Measurements from ENCODE around the gene PDLIM5. TPM values are rescaled to one million over a fixed set of nuclear protein-coding genes. Genes with fewer than 3 reads are reported as not detected.
A peak's percentile ranks its signal among the peaks of the same experiment; 100 is the strongest.

The PDLIM5 gene
- total RNA-seq, 1 experiment from 2014 or later, result 58.0 TPM

- no peak for TF ChIP-seq CTCF (conservative IDR thresholded peaks at IDR 0.05)
- no peak overlapping the region for H3K27ac ChIP-seq (ENCODE audit: insufficient read length, low read depth, low read length)
- no peak overlapping the region for H3K4me3 Mint-ChIP-seq
- no peak overlapping the region for H3K9ac ChIP-seq (ENCODE audit: extremely low read depth, insufficient read length, low read length)
- DNase-seq, result no peak
- no peaks in the 10 kb centered on the region for H3K4me1 ChIP-seq (ENCODE audit: insufficient read depth, low read length)
- H3K27ac Mint-ChIP-seq, result peak overlapping the region in 1 of 3 experiments; percentile 4; a peak in 1 of 7 replicates
- H2AFZ ChIP-seq (ENCODE audit: low read length), result no peak overlapping the region
- no peaks in the 10 kb centered on the region; a peak in 1 of 7 replicates for H3K36me3 Mint-ChIP-seq (ENCODE audit: insufficient read depth in 1 of 3, low read depth in 3 of 3)
- no CpG with 5 or more reads among the region's 7 CpGs for WGBS (ENCODE audit: extremely low coverage, insufficient read length, low lambda C conversion rate)
- no peak overlapping the region for H4K5ac ChIP-seq (ENCODE audit: insufficient read length, low read depth, low read length)
- no peak overlapping the region for H2BK120ac ChIP-seq (ENCODE audit: low read depth, low read length, poor library complexity, severe bottlenecking)
- no peaks in the 10 kb centered on the region for H3K23me2 ChIP-seq (ENCODE audit: insufficient read length, low read depth, low read length, poor library complexity, severe bottlenecking)
- H3K4me2 ChIP-seq (ENCODE audit: insufficient read depth, insufficient read length, low read length), result no peak overlapping the region
- no peak overlapping the region for H2BK5ac ChIP-seq (ENCODE audit: insufficient read length, low read length)
- H3K27me3 Mint-ChIP-seq (ENCODE audit: low read depth), result no peaks in the 10 kb centered on the region
- no peak overlapping the region for H3T11ph ChIP-seq (ENCODE audit: low read length)
- H3K4ac ChIP-seq (ENCODE audit: low read depth, low read length), result no peak overlapping the region
- no peak overlapping the region for H3K18ac ChIP-seq (ENCODE audit: insufficient read length, low read depth, low read length)
- no peaks in the 10 kb centered on the region for H3K9me3 Mint-ChIP-seq
- no peak overlapping the region for H3K23ac ChIP-seq (ENCODE audit: insufficient read length, low read depth, low read length)
- no peak overlapping the region for H3K56ac ChIP-seq (ENCODE audit: insufficient read length, low read depth, low read length)
- no peak overlapping the region for H2AK5ac ChIP-seq (ENCODE audit: insufficient read length, low read length)
- no peaks in the 10 kb centered on the region for H3K9me3 ChIP-seq (ENCODE audit: control insufficient read depth, low read depth, low read length)
- no peak overlapping the region for H2BK15ac ChIP-seq (ENCODE audit: low read depth, low read length)
- H4K20me1 ChIP-seq (ENCODE audit: control insufficient read depth, insufficient read depth, insufficient read length), result no peaks in the 10 kb centered on the region
- no peak overlapping the region for H3K14ac ChIP-seq (ENCODE audit: insufficient read depth, low read length)
- no peak overlapping the region for H4K8ac ChIP-seq (replicated peaks; ENCODE audit: insufficient read length, low read depth, low read length)
- peaks cover 0 to 5% of the 10 kb centered on the region in 2 experiments; a peak in 2 of 4 replicates for H3K4me1 Mint-ChIP-seq
- no peaks in the 10 kb centered on the region for H3K79me2 ChIP-seq (ENCODE audit: insufficient read depth, low read length)
- H2BK20ac ChIP-seq (ENCODE audit: low read depth, low read length, poor library complexity, severe bottlenecking), result no peak overlapping the region
- H3K27me3 ChIP-seq (ENCODE audit: insufficient read depth, low read length), result no peaks in the 10 kb centered on the region
- no peaks in the 10 kb centered on the region for H3K79me1 ChIP-seq (ENCODE audit: insufficient read depth, low read depth, low read length, poor library complexity, severe bottlenecking)
- no peak overlapping the region for H4K91ac ChIP-seq (ENCODE audit: insufficient read length, low read depth, low read length)
- no peak overlapping the region for H2BK12ac ChIP-seq (ENCODE audit: insufficient read length, low read depth, low read length)
Observed at GRCh38 chr4:94648699-94649098, 197.0 kb downstream of the PDLIM5 start.

All from H9 (cell line).